NB4 (cell line): ENCODE results near the gene GPSM1.

Experiments used
- POLR2A ChIP-seq: IDR thresholded peaks from 2 replicates; pipeline ENCODE4 v1.6.1; 2011; ENCODE audit warnings: mild to moderate bottlenecking; ENCODE audit not compliant: insufficient read length; ENCODE audit errors: extremely low read depth
- TF ChIP-seq, protein P1 (sequence below): IDR thresholded peaks from one replicate; pipeline ENCODE4 v1.5.1; 2012; ENCODE audit warnings: low read depth, low read length

GRCh38 chr9:136404801-136405136 lies 77.4 kb downstream of the GPSM1 start:
- no peak for TF ChIP-seq POLR2A
- TF ChIP-seq, protein P1, sequence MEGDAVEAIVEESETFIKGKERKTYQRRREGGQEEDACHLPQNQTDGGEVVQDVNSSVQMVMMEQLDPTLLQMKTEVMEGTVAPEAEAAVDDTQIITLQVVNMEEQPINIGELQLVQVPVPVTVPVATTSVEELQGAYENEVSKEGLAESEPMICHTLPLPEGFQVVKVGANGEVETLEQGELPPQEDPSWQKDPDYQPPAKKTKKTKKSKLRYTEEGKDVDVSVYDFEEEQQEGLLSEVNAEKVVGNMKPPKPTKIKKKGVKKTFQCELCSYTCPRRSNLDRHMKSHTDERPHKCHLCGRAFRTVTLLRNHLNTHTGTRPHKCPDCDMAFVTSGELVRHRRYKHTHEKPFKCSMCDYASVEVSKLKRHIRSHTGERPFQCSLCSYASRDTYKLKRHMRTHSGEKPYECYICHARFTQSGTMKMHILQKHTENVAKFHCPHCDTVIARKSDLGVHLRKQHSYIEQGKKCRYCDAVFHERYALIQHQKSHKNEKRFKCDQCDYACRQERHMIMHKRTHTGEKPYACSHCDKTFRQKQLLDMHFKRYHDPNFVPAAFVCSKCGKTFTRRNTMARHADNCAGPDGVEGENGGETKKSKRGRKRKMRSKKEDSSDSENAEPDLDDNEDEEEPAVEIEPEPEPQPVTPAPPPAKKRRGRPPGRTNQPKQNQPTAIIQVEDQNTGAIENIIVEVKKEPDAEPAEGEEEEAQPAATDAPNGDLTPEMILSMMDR = no peak
